Keratinocyte (primary cell): ENCODE results near the gene DRAP1. TPM values are rescaled to one million over a fixed set of nuclear protein-coding genes. Genes with fewer than 3 reads are reported as not detected.
"Not testable (repeated sequence)": the region's sequence is repeated elsewhere in the genome, so short reads cannot be mapped to it uniquely, and the experiment has no call there.

Source experiments
- DNase-seq: peaks from one replicate; pipeline ENCODE4 v3.0.0-alpha.2; 2011; ENCODE audit warnings: low read depth, missing footprints, low spot score
- FAIRE-seq: peaks from 2 replicates; lab custom pipeline; 2011; peaks lifted over from hg19 to GRCh38; lab: Jason Lieb, UNC
- H2AFZ ChIP-seq: 2 replicates; pipeline ENCODE4 v1.6.0; 2012; ENCODE audit warnings: low read length, control low read depth, inconsistent platforms; ENCODE audit not compliant: control insufficient read depth
- H3K27ac ChIP-seq: 2 replicates; pipeline ENCODE4 v1.5.1; 2011; ENCODE audit warnings: low read length; ENCODE audit not compliant: control insufficient read depth, insufficient read depth
- H3K27me3 ChIP-seq: 3 replicates; pipeline ENCODE4 v1.6.0; 2011; ENCODE audit warnings: low read length; ENCODE audit not compliant: control insufficient read depth, insufficient read depth; ENCODE audit errors: extremely low read depth
- H3K36me3 ChIP-seq, 2 experiments: 2 replicates in 1 of 2; 3 replicates in 1 of 2; pipeline ENCODE4 v1.5.1; 2011; ENCODE audit warnings: low read length in 2 of 2, mild to moderate bottlenecking in 1 of 2; ENCODE audit not compliant: control insufficient read depth in 2 of 2, insufficient read depth in 2 of 2; ENCODE audit errors: extremely low read depth in 1 of 2
- H3K4me1 ChIP-seq: 3 replicates; pipeline ENCODE4 v1.5.1; 2011; ENCODE audit warnings: low read length; ENCODE audit not compliant: control insufficient read depth, insufficient read depth; ENCODE audit errors: extremely low read depth
- H3K4me2 ChIP-seq: 3 replicates; pipeline ENCODE4 v1.6.0; 2011; ENCODE audit warnings: low read depth, low read length; ENCODE audit not compliant: control insufficient read depth, insufficient read depth; ENCODE audit errors: extremely low read depth
- H3K4me3 ChIP-seq, 3 experiments: fragments of 200-600 bp in 1 of 3; sonication (generic) in 1 of 3; 2 replicates in 2 of 3; 3 replicates in 1 of 3; pipeline ENCODE4 v1.5.1; 2011 to 2016; ENCODE audit warnings: low read length in 3 of 3, mild to moderate bottlenecking in 3 of 3, control low read depth in 2 of 3, inconsistent platforms in 1 of 3, low read depth in 1 of 3, mixed read lengths in 1 of 3, mixed run types in 1 of 3, moderate library complexity in 1 of 3; ENCODE audit not compliant: control insufficient read depth in 2 of 3, insufficient read depth in 2 of 3; ENCODE audit errors: extremely low read depth in 1 of 3
- H3K79me2 ChIP-seq: 2 replicates; pipeline ENCODE4 v1.6.0; 2012; ENCODE audit warnings: low read length; ENCODE audit not compliant: control insufficient read depth, insufficient read depth
- H3K9ac ChIP-seq: 3 replicates; pipeline ENCODE4 v1.6.0; 2011; ENCODE audit warnings: low read length; ENCODE audit not compliant: control insufficient read depth, insufficient read depth; ENCODE audit errors: extremely low read depth
- H3K9me1 ChIP-seq: 3 replicates; pipeline ENCODE4 v1.6.0; 2011; ENCODE audit warnings: low read length; ENCODE audit not compliant: control insufficient read depth, insufficient read depth; ENCODE audit errors: extremely low read depth
- H3K9me3 ChIP-seq: 2 replicates; pipeline ENCODE4 v1.5.1; 2012; ENCODE audit warnings: low read depth, low read length; ENCODE audit not compliant: control insufficient read depth
- H4K20me1 ChIP-seq: 3 replicates; pipeline ENCODE4 v1.6.0; 2011; ENCODE audit warnings: low read length; ENCODE audit not compliant: control insufficient read depth, insufficient read depth; ENCODE audit errors: extremely low read depth
- EZH2 ChIP-seq: IDR thresholded peaks from one replicate; pipeline ENCODE4 v1.6.1; 2012; ENCODE audit warnings: inconsistent platforms, mild to moderate bottlenecking, low read length, moderate library complexity
- dilution Hi-C: fragments of 300-500 bp; cut with MboI; formaldehyde crosslinking; loops from one replicate; pipeline ENCODE4 v1.7.0; 2020; ENCODE audit warnings: low sequenced_read_pairs; ENCODE audit not compliant: extremely low pct_ligation_motif_present
- polyA plus RNA-seq, 5 experiments: library from polyadenylated mRNA; depleted of rRNA in 3 of 5; stranded (reverse) in 3 of 5; stranded (forward) in 1 of 5; unstranded in 1 of 5; fragments of >200 nt; gene quantifications; 1 replicate in 1 of 5; 2 replicates in 3 of 5; 3 replicates in 1 of 5; pipeline versions ENCODE4 v1.2.1 to v1.2.3, GENCODE V29; 2011 to 2012; ENCODE audit warnings: missing spikeins in 2 of 5, low read depth in 1 of 5, low replicate concordance in 1 of 5
- TF ChIP-seq, protein P1 (sequence below), 3 experiments: IDR thresholded peaks in 1 of 3; conservative IDR thresholded peaks in 1 of 3; optimal IDR thresholded peaks in 1 of 3; 2 replicates in 2 of 3; 3 replicates in 1 of 3; pipeline versions ENCODE3 to v1.5.1; 2011; ENCODE audit warnings: low read length in 3 of 3, mild to moderate bottlenecking in 3 of 3, moderate library complexity in 2 of 3, control low read depth in 1 of 3, inconsistent platforms in 1 of 3; ENCODE audit not compliant: insufficient read depth in 2 of 3; ENCODE audit errors: extremely low read depth in 1 of 3

DRAP1 gene
- polyA plus RNA-seq, 1 donor (not counting 4 experiments of a cell fraction or from before 2014, with no cell fraction given): 135 TPM

DNA sequence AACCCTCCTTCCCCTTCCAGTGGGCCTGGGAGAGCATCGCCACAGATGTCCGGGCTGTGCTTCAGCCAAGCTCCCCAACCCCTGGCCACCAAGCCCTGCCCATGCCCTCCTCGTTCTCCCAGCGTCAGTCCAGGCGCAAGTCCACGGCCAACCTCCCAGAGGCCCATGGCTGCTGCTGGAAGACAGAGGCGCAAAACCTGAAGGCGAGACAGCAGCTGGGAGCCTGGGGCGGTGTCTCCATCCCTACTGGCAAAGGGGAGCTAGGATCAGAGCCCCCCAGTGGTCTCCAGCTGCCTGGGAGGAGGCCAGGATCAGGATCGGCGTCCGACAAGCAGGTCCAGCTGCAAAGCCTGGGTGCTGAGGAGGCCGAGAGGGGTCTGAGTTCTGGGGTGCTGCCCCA lies 27.9 kb downstream of the DRAP1 start:
- no peak for DNase-seq
- no peak overlapping the region for H3K9ac ChIP-seq
- no peaks in the 10 kb centered on the region for H3K9me3 ChIP-seq
- H3K27ac ChIP-seq: no peak overlapping the region
- no peaks in the 10 kb centered on the region for H4K20me1 ChIP-seq
- H3K36me3 ChIP-seq: no peaks in the 10 kb centered on the region
- no peaks in the 10 kb centered on the region for H3K79me2 ChIP-seq
- dilution Hi-C loops: no loop called here
- H3K4me2 ChIP-seq: no peak overlapping the region
- TF ChIP-seq, protein P1, sequence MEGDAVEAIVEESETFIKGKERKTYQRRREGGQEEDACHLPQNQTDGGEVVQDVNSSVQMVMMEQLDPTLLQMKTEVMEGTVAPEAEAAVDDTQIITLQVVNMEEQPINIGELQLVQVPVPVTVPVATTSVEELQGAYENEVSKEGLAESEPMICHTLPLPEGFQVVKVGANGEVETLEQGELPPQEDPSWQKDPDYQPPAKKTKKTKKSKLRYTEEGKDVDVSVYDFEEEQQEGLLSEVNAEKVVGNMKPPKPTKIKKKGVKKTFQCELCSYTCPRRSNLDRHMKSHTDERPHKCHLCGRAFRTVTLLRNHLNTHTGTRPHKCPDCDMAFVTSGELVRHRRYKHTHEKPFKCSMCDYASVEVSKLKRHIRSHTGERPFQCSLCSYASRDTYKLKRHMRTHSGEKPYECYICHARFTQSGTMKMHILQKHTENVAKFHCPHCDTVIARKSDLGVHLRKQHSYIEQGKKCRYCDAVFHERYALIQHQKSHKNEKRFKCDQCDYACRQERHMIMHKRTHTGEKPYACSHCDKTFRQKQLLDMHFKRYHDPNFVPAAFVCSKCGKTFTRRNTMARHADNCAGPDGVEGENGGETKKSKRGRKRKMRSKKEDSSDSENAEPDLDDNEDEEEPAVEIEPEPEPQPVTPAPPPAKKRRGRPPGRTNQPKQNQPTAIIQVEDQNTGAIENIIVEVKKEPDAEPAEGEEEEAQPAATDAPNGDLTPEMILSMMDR (optimal IDR thresholded peaks at IDR 0.05 in 1 of 3, IDR thresholded peaks at IDR 0.05 in 1 of 3, conservative IDR thresholded peaks at IDR 0.05 in 1 of 3; ENCODE audit: extremely low read depth in 1 of 3, insufficient read depth in 2 of 3, low read length in 3 of 3): no peak
- TF ChIP-seq EZH2: no peak
- H3K4me3 ChIP-seq: no peak overlapping the region
- FAIRE-seq: no peak
- H3K9me1 ChIP-seq: no peaks in the 10 kb centered on the region
- no peaks in the 10 kb centered on the region for H3K4me1 ChIP-seq
- H2AFZ ChIP-seq: no peak overlapping the region
- peaks cover 4% of the 10 kb centered on the region for H3K27me3 ChIP-seq

DNA sequence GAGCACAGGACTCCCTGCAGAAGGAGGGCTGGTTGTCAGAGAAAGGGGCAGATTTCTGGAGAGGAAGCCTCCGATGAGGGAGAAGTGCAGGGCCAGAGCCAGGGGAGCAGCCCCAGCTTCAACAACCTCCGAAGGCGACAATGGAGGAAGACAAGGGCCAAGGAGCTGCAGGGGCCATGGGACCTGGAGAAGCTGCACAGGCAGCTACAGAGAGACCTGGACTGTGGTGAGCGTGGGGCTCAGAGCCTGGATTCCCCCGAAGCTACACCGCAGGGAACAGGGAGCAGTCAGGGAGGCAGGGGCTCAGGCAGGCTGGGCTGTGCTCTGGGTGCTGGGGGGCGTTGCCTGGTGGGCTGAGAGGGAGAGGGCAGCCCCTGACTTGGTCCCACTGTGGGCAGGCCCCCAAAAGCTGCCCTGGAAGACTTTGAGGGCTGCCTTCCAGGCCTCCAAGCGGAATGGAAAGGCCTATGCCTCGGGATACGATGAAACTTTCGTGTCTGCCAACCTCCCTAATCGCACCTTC lies 28.4 kb downstream of the DRAP1 start:
- no peaks in the 10 kb centered on the region for H3K79me2 ChIP-seq
- no peak overlapping the region for H3K9ac ChIP-seq
- H4K20me1 ChIP-seq: no peaks in the 10 kb centered on the region
- no peak overlapping the region for H3K4me2 ChIP-seq
- H3K36me3 ChIP-seq: no peaks in the 10 kb centered on the region
- DNase-seq: no peak
- H3K9me3 ChIP-seq: no peaks in the 10 kb centered on the region
- no peaks in the 10 kb centered on the region for H3K9me1 ChIP-seq
- no peaks in the 10 kb centered on the region for H3K4me1 ChIP-seq
- no peak overlapping the region for H2AFZ ChIP-seq
- dilution Hi-C loops: no loop called here
- TF ChIP-seq EZH2: no peak
- TF ChIP-seq, protein P1 (optimal IDR thresholded peaks at IDR 0.05 in 1 of 3, IDR thresholded peaks at IDR 0.05 in 1 of 3, conservative IDR thresholded peaks at IDR 0.05 in 1 of 3; ENCODE audit: extremely low read depth in 1 of 3, insufficient read depth in 2 of 3, low read length in 3 of 3): no peak
- H3K4me3 ChIP-seq: no peak overlapping the region
- H3K27me3 ChIP-seq: peaks cover 4% of the 10 kb centered on the region
- no peak overlapping the region for H3K27ac ChIP-seq
- no peak for FAIRE-seq

DNA sequence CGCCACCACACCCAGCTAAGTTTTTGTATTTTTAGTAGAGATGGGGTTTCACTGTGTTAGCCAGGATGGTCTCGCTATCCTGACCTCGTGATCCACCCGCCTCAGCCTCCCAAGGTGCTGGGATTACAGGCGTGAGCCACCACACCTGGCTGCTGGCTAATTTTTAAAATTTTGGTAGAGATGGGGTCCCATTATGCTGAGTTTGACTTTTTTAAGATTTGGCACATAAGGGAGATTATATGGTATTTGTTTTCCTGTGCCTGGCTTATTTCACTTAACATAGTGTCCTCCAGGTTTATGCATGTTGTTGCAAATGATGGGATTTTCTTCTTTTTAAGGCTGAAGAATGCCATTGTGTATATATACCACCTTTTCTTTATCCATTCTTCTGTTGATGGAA lies 31.5 kb downstream of the DRAP1 start:
- H3K9me3 ChIP-seq, H3K9ac ChIP-seq, H3K9me1 ChIP-seq, H3K27me3 ChIP-seq, H3K36me3 ChIP-seq, H2AFZ ChIP-seq, H3K4me1 ChIP-seq, H3K4me3 ChIP-seq, H3K4me2 ChIP-seq, dilution Hi-C loops, FAIRE-seq, H3K27ac ChIP-seq, H4K20me1 ChIP-seq, H3K79me2 ChIP-seq, DNase-seq: not testable (repeated sequence)

DNA sequence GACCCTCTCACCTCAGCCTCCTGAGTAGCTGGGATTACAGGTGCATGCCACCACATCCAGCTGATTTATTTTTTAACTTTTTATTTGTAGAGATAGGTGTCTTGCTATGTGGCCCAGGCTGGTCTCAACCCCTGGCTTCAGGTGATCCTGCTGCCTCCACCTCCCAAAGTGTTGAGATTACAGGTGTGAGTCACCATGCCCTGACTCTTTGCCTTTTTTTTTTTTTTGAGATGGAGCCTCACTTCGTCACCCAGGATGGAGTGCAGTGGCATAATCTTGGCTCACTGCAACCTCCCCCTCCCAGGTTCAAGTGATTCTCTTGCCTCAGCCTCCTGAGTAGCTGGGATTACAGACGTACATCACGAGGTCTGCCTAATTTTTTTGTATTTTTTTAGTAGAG lies 32.4 kb downstream of the DRAP1 start:
- H3K4me3 ChIP-seq, H3K79me2 ChIP-seq, H3K9me3 ChIP-seq, H3K36me3 ChIP-seq, H3K27me3 ChIP-seq, H3K9me1 ChIP-seq, H3K27ac ChIP-seq, FAIRE-seq, H3K4me2 ChIP-seq, H2AFZ ChIP-seq, DNase-seq, H3K9ac ChIP-seq, H3K4me1 ChIP-seq, H4K20me1 ChIP-seq, dilution Hi-C loops: not testable (repeated sequence)
